Fibroblast of skin of scalp (primary cell): ENCODE results near the gene DHRS4L2.

Source experiments
- DNase-seq: peaks from one replicate; pipeline ENCODE4 v3.0.0-alpha.2; 2013

Gene DHRS4L2

GRCh38 chr14:24054646-24055045, 65.9 kb downstream of the DHRS4L2 start:
- DNase-seq = no peak
